Left ventricle myocardium inferior (tissue), 1 donor: Measurements from ENCODE around the gene NLGN3. TPM values are rescaled to one million over a fixed set of nuclear protein-coding genes. Genes with fewer than 3 reads are reported as not detected.

Experiments used
- DNase-seq: peaks from one replicate; pipeline ENCODE4 v3.0.0-alpha.2; 2020
- H3K27ac ChIP-seq: fragments of 200-600 bp; replicated peaks from 2 replicates; pipeline ENCODE4 v1.8.0; 2021
- H3K27me3 ChIP-seq: fragments of 200-600 bp; 2 replicates; pipeline ENCODE4 v1.8.0; 2021; ENCODE audit warnings: low read depth
- H3K36me3 ChIP-seq: fragments of 200-600 bp; 2 replicates; pipeline ENCODE4 v1.8.0; 2021
- H3K4me1 ChIP-seq: fragments of 200-600 bp; 2 replicates; pipeline ENCODE4 v1.8.0; 2021
- H3K4me3 ChIP-seq: fragments of 200-600 bp; 2 replicates; pipeline ENCODE4 v1.8.0; 2021; ENCODE audit warnings: mild to moderate bottlenecking, moderate library complexity
- H3K9me3 ChIP-seq: fragments of 200-600 bp; replicated peaks from 2 replicates; pipeline ENCODE4 v1.8.0; 2021
- intact Hi-C: fragments of 100-400 bp; cut with micrococcal nuclease; formaldehyde crosslinking; loops from one replicate; pipeline ENCODE4 v1.11.0; 2022
- total RNA-seq: library from RNA; stranded (reverse); fragmentation: NEBNext Ultra II Directional; extraction: Animal tissue kit (Norgen Biotek cat#: 25700); gene quantifications from one replicate; pipeline ENCODE4 v1.2.1, GENCODE V29; 2021
- TF ChIP-seq, protein P1 (sequence below): fragments of 200-600 bp; IDR thresholded peaks from 2 replicates; pipeline ENCODE4 v1.8.0; 2021; ENCODE audit warnings: antibody characterized with exemption, mild to moderate bottlenecking, borderline replicate concordance
- donor health status: DM: no; HTN: yes; CAD: no; lungs with severe emphysema.

Gene NLGN3
- total RNA-seq, 1 donor from 2014 or later = 0.41 TPM

DNA sequence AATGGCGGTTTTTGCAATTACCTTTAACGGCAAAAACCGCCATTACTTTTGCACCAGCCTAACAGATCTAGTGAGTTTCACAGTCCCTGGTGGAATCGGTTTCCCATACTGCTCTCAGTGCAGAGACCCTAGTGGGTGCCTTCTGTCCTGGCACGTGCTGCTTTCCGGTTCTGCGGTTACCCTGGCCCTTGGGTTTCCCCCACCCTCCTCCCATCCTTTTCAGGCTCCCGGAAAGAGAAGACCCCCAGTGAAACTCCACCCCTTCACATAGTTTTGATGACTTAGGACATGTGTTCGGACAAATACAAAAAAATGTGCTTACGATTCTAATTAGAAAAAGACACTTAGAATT is 36.9 kb downstream of the NLGN3 start:
- TF ChIP-seq, protein P1, sequence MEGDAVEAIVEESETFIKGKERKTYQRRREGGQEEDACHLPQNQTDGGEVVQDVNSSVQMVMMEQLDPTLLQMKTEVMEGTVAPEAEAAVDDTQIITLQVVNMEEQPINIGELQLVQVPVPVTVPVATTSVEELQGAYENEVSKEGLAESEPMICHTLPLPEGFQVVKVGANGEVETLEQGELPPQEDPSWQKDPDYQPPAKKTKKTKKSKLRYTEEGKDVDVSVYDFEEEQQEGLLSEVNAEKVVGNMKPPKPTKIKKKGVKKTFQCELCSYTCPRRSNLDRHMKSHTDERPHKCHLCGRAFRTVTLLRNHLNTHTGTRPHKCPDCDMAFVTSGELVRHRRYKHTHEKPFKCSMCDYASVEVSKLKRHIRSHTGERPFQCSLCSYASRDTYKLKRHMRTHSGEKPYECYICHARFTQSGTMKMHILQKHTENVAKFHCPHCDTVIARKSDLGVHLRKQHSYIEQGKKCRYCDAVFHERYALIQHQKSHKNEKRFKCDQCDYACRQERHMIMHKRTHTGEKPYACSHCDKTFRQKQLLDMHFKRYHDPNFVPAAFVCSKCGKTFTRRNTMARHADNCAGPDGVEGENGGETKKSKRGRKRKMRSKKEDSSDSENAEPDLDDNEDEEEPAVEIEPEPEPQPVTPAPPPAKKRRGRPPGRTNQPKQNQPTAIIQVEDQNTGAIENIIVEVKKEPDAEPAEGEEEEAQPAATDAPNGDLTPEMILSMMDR = no peak
- no peak for DNase-seq
- intact Hi-C loops = no loop called here

DNA sequence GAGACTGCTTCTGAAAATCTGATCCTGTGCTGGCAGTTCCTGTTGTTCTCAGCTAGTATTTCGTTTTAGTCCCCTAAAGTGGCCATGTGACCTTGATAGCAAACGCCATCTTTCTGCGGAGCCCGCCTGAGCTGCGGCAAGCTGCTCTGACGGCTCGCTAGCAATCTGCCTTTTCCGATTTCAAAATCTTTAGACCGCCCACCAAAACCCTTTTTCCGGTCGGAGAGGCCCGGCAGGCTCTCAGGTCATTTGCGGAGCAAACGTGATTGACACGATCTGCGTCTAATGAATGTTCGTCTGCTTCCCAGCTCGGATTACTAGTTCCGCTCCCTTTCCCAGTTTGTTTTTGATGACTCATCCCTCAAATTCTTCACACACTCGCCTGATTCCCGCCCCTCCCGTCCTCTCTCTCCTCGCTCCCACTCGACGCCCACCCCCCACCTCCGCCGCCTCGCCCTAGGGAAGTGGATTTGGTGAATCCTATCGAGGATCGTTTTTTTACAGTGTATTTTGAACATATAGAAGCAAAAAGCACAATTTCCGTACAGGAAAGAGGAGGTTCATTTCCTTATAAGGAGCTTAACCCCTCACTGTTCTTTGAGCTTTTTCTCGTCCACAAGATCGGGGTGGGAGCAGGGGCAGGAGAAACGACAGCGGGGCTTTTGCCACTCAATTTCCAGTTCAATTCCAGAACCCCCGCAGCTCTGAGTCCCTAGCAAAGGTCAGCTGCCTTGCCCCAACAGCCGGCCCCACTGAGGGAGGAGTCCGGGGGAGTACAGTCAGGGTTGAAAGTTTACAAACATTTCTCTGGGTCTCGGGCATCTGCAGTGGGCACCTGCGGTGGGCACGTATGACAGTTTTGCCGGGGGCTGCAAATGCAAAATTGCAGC is 37.5 kb downstream of the NLGN3 start:
- Histone ChIP-seq H3K27ac (peak overlapping the region; percentile 93), H3K4me1 (peaks cover 6% of the 10 kb centered on the region), H3K9me3 (no peaks in the 10 kb centered on the region), H3K4me3 (peak overlapping the region; percentile 67), H3K27me3 (no peaks in the 10 kb centered on the region), H3K36me3 (no peaks in the 10 kb centered on the region)
- TF ChIP-seq, protein P1 = no peak
- DNase-seq = peak; percentile 76
- intact Hi-C loops = no loop called here

More for the DNA sequence above, 36.9 kb downstream of the NLGN3 start:
- no peaks in the 10 kb centered on the region for H3K27me3 ChIP-seq
- H3K36me3 ChIP-seq = no peaks in the 10 kb centered on the region
- H3K27ac ChIP-seq = peak overlapping the region; percentile 93
- peak overlapping the region; percentile 67 for H3K4me3 ChIP-seq
- no peaks in the 10 kb centered on the region for H3K9me3 ChIP-seq
- peaks cover 6% of the 10 kb centered on the region for H3K4me1 ChIP-seq

DNA sequence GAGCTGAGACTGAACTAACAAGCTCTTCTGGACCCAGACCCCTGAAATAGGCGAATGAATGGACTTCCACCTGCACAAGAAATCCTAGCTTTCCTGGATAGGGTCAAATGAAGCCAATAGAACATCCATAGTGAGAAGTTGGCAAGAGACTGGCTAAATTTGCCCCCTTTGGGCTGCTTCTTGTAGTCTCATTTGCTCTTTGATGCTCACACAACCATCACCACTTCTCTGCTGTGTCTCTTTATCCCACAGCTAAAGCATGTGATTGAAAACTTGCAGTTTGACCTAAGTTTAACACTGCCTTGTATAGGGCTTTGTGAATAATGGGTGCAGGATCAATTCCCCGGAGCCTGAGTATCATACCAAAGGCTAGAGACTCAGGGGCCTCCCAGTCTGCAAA is 38.2 kb downstream of the NLGN3 start:
- TF ChIP-seq, protein P1 = no peak
- peaks cover 6% of the 10 kb centered on the region for H3K4me1 ChIP-seq
- DNase-seq = no peak
- H3K27me3 ChIP-seq = no peaks in the 10 kb centered on the region
- intact Hi-C loops = no loop called here
- no peaks in the 10 kb centered on the region for H3K36me3 ChIP-seq
- H3K27ac ChIP-seq = peak overlapping the region; percentile 93
- H3K4me3 ChIP-seq = peak overlapping the region; percentile 67
- H3K9me3 ChIP-seq = no peaks in the 10 kb centered on the region

DNA sequence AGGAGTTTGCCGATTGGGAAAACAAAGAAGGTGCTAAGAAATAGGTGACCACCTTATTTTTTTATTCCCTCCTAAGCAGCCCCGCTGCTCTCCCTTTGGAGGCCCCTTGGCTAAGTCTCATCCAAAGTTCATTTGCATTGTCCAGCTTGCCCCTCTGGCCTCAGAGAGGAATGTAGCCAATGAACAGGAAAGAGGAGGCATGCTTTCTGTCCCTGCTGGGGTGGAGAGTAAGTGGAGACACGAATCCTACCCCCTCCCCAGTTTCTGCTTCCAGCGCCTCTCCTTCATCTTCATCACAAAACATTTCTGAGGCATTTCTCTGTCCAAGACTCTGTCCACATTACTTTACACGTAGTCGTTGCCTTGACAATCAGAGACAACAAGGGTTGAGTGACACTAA is 38.7 kb downstream of the NLGN3 start:
- Histone ChIP-seq H3K36me3 (no peaks in the 10 kb centered on the region), H3K9me3 (no peaks in the 10 kb centered on the region), H3K4me3 (no peak overlapping the region), H3K4me1 (peaks cover 6% of the 10 kb centered on the region), H3K27ac (no peak overlapping the region), H3K27me3 (no peaks in the 10 kb centered on the region)
- TF ChIP-seq, protein P1 = no peak
- intact Hi-C loops = no loop called here
- DNase-seq = no peak

DNA sequence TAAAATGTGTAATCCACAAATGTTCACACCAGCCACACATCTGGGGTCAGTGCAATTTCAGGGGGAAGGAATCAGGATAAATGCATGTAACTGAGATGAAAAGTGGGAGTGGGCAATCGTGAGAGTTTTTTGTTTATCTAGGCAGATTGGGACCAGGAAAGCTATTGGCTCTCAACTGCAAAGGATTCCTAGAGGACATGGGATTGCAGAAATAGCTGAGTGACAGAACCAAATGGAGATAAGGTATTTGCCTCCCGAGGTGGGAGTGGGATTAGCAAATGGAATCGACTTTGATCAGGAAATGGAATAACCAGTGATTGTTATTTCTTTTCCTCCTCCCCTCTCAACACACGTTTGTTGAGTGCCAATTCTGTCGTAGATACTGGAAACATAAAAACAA is 39.5 kb downstream of the NLGN3 start:
- Histone ChIP-seq H3K27ac (no peak overlapping the region), H3K4me3 (no peak overlapping the region), H3K4me1 (peaks cover 6% of the 10 kb centered on the region), H3K27me3 (no peaks in the 10 kb centered on the region), H3K36me3 (no peaks in the 10 kb centered on the region), H3K9me3 (no peaks in the 10 kb centered on the region)
- TF ChIP-seq, protein P1 = no peak
- no peak for DNase-seq
- intact Hi-C loops = no loop called here
